Stimulated activated CD4-positive, alpha-beta T cell treated with anti-CD3 and anti-CD28 coated beads, Interleukin-12 subunit alpha, Interleukin-12 subunit beta, amount 100 ng/mL, for 4 hours (primary cell): ENCODE results near the gene ABHD15.

ENCODE experiments used
- DNase-seq: peaks from one replicate; pipeline ENCODE4 v3.0.0-alpha.2; 2020

The ABHD15 gene

GRCh38 chr17:29566473-29567303 is at the start of gene ABHD15:
Gene ABHD15 (minus strand): TSS chr17:29567037. CDS start chr17:29566966, 71 bp downstream.
- DNase-seq = peak; percentile 58

- DNase-seq = peak; percentile 82
These were observed 48.9 kb upstream of the ABHD15 start for GRCh38 chr17:29615492-29616299.

- DNase-seq = peak; percentile 30
These were observed 48.2 kb upstream of the ABHD15 start for GRCh38 chr17:29615048-29615385.

GRCh38 chr17:29614349-29615047 is 47.7 kb upstream of the ABHD15 start:
- no peak for DNase-seq

- no peak for DNase-seq
These were observed 47.0 kb upstream of the ABHD15 start for GRCh38 chr17:29613856-29614255.

- peak; percentile 96 for DNase-seq
These were observed 46.6 kb upstream of the ABHD15 start for GRCh38 chr17:29613352-29613837.

GRCh38 chr17:29612404-29613280 is 45.8 kb upstream of the ABHD15 start:
- DNase-seq = no peak

- no peak for DNase-seq
These were observed 45.2 kb upstream of the ABHD15 start for GRCh38 chr17:29612094-29612403.

- no peak for DNase-seq
These were observed 44.7 kb upstream of the ABHD15 start for GRCh38 chr17:29611351-29612093.

GRCh38 chr17:29610395-29610794 is 43.6 kb upstream of the ABHD15 start:
- no peak for DNase-seq

- no peak for DNase-seq
These were observed 42.1 kb upstream of the ABHD15 start for GRCh38 chr17:29608986-29609385.

- DNase-seq = no peak
These were observed 40.8 kb upstream of the ABHD15 start for GRCh38 chr17:29607557-29608195.

- DNase-seq = no peak
These were observed 36.4 kb upstream of the ABHD15 start for GRCh38 chr17:29603109-29603674.

- DNase-seq = no peak
These were observed 30.7 kb upstream of the ABHD15 start for GRCh38 chr17:29597361-29598172.

- DNase-seq = no peak
These were observed 30.0 kb upstream of the ABHD15 start for GRCh38 chr17:29596811-29597210.

GRCh38 chr17:29595943-29596774 is 29.3 kb upstream of the ABHD15 start:
- no peak for DNase-seq

GRCh38 chr17:29595107-29595942 is 28.5 kb upstream of the ABHD15 start:
- DNase-seq = no peak

GRCh38 chr17:29594519-29595090 is 27.8 kb upstream of the ABHD15 start:
- DNase-seq = no peak
